Hepatocyte (in vitro differentiated cells): Measurements from ENCODE around the gene RALGAPA2.

ENCODE experiments used
- CTCF ChIP-seq: fragments of 200-600 bp; sonication (generic); IDR thresholded peaks from 2 replicates; pipeline ENCODE4 v1.5.1; 2016; ENCODE audit warnings: antibody characterized with exemption, mild to moderate bottlenecking; ENCODE audit not compliant: poor library complexity
- EZH2 ChIP-seq: fragments of 200-600 bp; sonication (generic); IDR thresholded peaks from 2 replicates; pipeline ENCODE4 v1.6.1; 2016; ENCODE audit warnings: antibody characterized with exemption, mild to moderate bottlenecking, borderline replicate concordance
- EZH2phosphoT487 ChIP-seq: fragments of 200-600 bp; sonication (generic); IDR thresholded peaks from one replicate; pipeline ENCODE4 v1.6.1; 2018; ENCODE audit warnings: antibody characterized with exemption, mild to moderate bottlenecking, low read depth, moderate library complexity; ENCODE audit not compliant: unreplicated experiment, severe bottlenecking

- TF ChIP-seq CTCF = no peak
- TF ChIP-seq EZH2 = no peak
- TF ChIP-seq EZH2phosphoT487 = no peak
Measured at GRCh38 chr20:20680991-20681508, 31.4 kb downstream of the RALGAPA2 start.
